Forelimb muscle (tissue), 1 donor: ENCODE measurements around the gene AP3B2. TPM values are rescaled to one million over a fixed set of nuclear protein-coding genes. Genes with fewer than 3 reads are reported as not detected.

Experiments used
- DNase-seq: peaks from one replicate; pipeline ENCODE4 v3.0.0-alpha.2; 2013; ENCODE audit warnings: low read depth
- polyA plus RNA-seq: library from polyadenylated mRNA; unstranded; fragments of 120-200 nt; gene quantifications from one replicate; pipeline ENCODE4 v1.2.1, GENCODE V29; 2013; ENCODE audit not compliant: insufficient read length

The AP3B2 gene
- polyA plus RNA-seq, 1 donor, result 0.29 TPM

GRCh38 chr15:82698711-82699345 is 10.8 kb downstream of the AP3B2 start:
- DNase-seq, result no peak

GRCh38 chr15:82697735-82698407 is 11.8 kb downstream of the AP3B2 start:
- DNase-seq, result no peak

GRCh38 chr15:82692171-82692570 is 17.5 kb downstream of the AP3B2 start:
- DNase-seq, result no peak

- DNase-seq, result no peak
Observed at GRCh38 chr15:82689147-82689546, 20.5 kb downstream of the AP3B2 start.

GRCh38 chr15:82688691-82689090 is 21.0 kb downstream of the AP3B2 start:
- no peak for DNase-seq

GRCh38 chr15:82681371-82681770 is 28.3 kb downstream of the AP3B2 start:
- no peak for DNase-seq

GRCh38 chr15:82680200-82681102 is 29.2 kb downstream of the AP3B2 start:
- DNase-seq, result no peak

GRCh38 chr15:82679626-82680199 is 30.0 kb downstream of the AP3B2 start:
- DNase-seq, result no peak

- no peak for DNase-seq
Observed at GRCh38 chr15:82677720-82678323, 31.9 kb downstream of the AP3B2 start.

- no peak for DNase-seq
Observed at GRCh38 chr15:82674873-82675272, 34.8 kb downstream of the AP3B2 start.

- DNase-seq, result no peak
Observed at GRCh38 chr15:82670699-82671098, 39.0 kb downstream of the AP3B2 start.

GRCh38 chr15:82666606-82667005 is 43.1 kb downstream of the AP3B2 start:
- no peak for DNase-seq

- DNase-seq, result no peak
Observed at GRCh38 chr15:82664021-82664420, 45.7 kb downstream of the AP3B2 start.

- DNase-seq, result peak; percentile 4
Observed at GRCh38 chr15:82663186-82663600, 46.5 kb downstream of the AP3B2 start.

GRCh38 chr15:82662641-82663040 is 47.0 kb downstream of the AP3B2 start:
- no peak for DNase-seq

GRCh38 chr15:82660378-82660777 is 49.3 kb downstream of the AP3B2 start:
- no peak for DNase-seq

- no peak for DNase-seq
Observed at GRCh38 chr15:82656641-82657266, 52.9 kb downstream of the AP3B2 start.

GRCh38 chr15:82655606-82656005 is 54.1 kb downstream of the AP3B2 start:
- DNase-seq, result no peak

- DNase-seq, result no peak
Observed at GRCh38 chr15:82653483-82654168, 56.0 kb downstream of the AP3B2 start.

GRCh38 chr15:82651708-82652107 is 58.0 kb downstream of the AP3B2 start:
- DNase-seq, result no peak
